Stimulated activated CD4-positive, alpha-beta T cell treated with anti-CD3 and anti-CD28 coated beads, Interleukin-2, amount 100 ng/mL, for 4 hours (primary cell): ENCODE results near the gene NR3C1.

Source experiments
- DNase-seq: peaks from one replicate; pipeline ENCODE4 v3.0.0-alpha.2; 2020; ENCODE audit warnings: low read depth

Gene NR3C1

GRCh38 chr5:143309661-143310431 lies 93.6 kb downstream of the NR3C1 start:
- DNase-seq, result no peak

GRCh38 chr5:143308731-143309130 lies 94.8 kb downstream of the NR3C1 start:
- no peak for DNase-seq

- no peak for DNase-seq
Measured at GRCh38 chr5:143306040-143306439, 97.4 kb downstream of the NR3C1 start.

- no peak for DNase-seq
Measured at GRCh38 chr5:143304836-143305475, 98.5 kb downstream of the NR3C1 start.

- DNase-seq, result no peak
Measured at GRCh38 chr5:143302341-143303045, 101.0 kb downstream of the NR3C1 start.

- DNase-seq, result no peak
Measured at GRCh38 chr5:143297756-143298155, 105.7 kb downstream of the NR3C1 start.

GRCh38 chr5:143290125-143290524 lies 113.4 kb downstream of the NR3C1 start:
- DNase-seq, result no peak

- DNase-seq, result no peak
Measured at GRCh38 chr5:143284521-143284920, 119.0 kb downstream of the NR3C1 start.

- DNase-seq, result no peak
Measured at GRCh38 chr5:143284002-143284401, 119.5 kb downstream of the NR3C1 start.

GRCh38 chr5:143281226-143281625 lies 122.3 kb downstream of the NR3C1 start:
- DNase-seq, result no peak

- DNase-seq, result no peak
Measured at GRCh38 chr5:143279698-143280097, 123.8 kb downstream of the NR3C1 start.

GRCh38 chr5:143277536-143277935 lies 126.0 kb downstream of the NR3C1 start:
- no peak for DNase-seq

GRCh38 chr5:143275512-143276363 lies 127.7 kb downstream of the NR3C1 start:
- no peak for DNase-seq

- no peak for DNase-seq
Measured at GRCh38 chr5:143274952-143275351, 128.5 kb downstream of the NR3C1 start.

GRCh38 chr5:143271431-143271830 lies 132.1 kb downstream of the NR3C1 start:
- DNase-seq, result no peak

- DNase-seq, result no peak
Measured at GRCh38 chr5:143268388-143268787, 135.1 kb downstream of the NR3C1 start.

GRCh38 chr5:143267186-143267585 lies 136.3 kb downstream of the NR3C1 start:
- DNase-seq, result no peak

GRCh38 chr5:143265995-143266394 lies 137.5 kb downstream of the NR3C1 start:
- DNase-seq, result no peak

GRCh38 chr5:143263272-143263810 lies 140.1 kb downstream of the NR3C1 start:
- DNase-seq, result no peak

- no peak for DNase-seq
Measured at GRCh38 chr5:143262393-143263174, 140.9 kb downstream of the NR3C1 start.
